ENCODE results near the gene TKFC.

Gene TKFC

DNA sequence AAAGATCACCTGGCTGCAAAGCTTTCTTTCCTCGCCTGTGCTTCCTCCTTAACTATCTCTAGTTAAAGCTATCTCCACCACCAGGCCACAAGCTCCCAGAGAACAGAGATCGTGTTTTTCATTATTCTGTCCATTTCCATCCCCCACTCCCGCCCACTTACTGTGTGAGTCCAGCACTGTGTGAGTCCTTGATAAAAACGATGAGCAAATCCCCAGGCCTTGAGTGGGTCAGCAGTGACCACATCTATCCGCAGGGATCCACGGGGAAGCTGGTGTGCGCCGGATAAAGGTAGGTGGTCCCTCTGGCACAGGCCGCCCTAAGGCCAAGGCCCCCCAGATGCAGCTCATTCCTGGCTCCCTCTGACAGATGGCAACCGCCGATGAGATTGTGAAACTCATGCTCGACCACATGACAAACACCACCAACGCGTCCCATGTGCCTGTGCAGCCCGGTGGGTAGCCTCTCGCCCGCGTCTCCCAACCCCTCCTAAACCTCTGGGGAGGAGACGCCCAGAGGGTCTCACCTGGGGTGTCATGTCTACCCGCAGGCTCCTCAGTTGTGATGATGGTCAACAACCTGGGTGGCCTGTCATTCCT, 9.3 kb downstream of the TKFC start:
- H3K4me1 Mint-ChIP-seq = no peaks in the 10 kb centered on the region
- H3K9me3 Mint-ChIP-seq = no peaks in the 10 kb centered on the region
- ATAC-seq (replicated peaks; ENCODE audit: extremely low read depth, poor library complexity, severe bottlenecking) (no peak), DNase-seq (ENCODE audit: low spot score in 2 of 2) (no peak)
- no peak overlapping the region for H3K27ac Mint-ChIP-seq (ENCODE audit: low read depth)
- H3K36me3 Mint-ChIP-seq (ENCODE audit: insufficient read depth) = peaks cover 5% of the 10 kb centered on the region
- H3K27me3 Mint-ChIP-seq = no peaks in the 10 kb centered on the region
- H3K4me3 Mint-ChIP-seq = no peak overlapping the region

GRCh38 chr11:61343792-61344745, 11.0 kb downstream of the TKFC start:
- Mint-ChIP-seq H3K36me3 (ENCODE audit: insufficient read depth) (peaks cover 9% of the 10 kb centered on the region), H3K27me3 (no peaks in the 10 kb centered on the region), H3K4me1 (no peaks in the 10 kb centered on the region), H3K4me3 (no peak overlapping the region), H3K27ac (ENCODE audit: low read depth) (no peak overlapping the region), H3K9me3 (no peaks in the 10 kb centered on the region)
- no peak for ATAC-seq (replicated peaks; ENCODE audit: extremely low read depth, poor library complexity, severe bottlenecking)
- DNase-seq (ENCODE audit: low spot score in 2 of 2) = no peak

DNA sequence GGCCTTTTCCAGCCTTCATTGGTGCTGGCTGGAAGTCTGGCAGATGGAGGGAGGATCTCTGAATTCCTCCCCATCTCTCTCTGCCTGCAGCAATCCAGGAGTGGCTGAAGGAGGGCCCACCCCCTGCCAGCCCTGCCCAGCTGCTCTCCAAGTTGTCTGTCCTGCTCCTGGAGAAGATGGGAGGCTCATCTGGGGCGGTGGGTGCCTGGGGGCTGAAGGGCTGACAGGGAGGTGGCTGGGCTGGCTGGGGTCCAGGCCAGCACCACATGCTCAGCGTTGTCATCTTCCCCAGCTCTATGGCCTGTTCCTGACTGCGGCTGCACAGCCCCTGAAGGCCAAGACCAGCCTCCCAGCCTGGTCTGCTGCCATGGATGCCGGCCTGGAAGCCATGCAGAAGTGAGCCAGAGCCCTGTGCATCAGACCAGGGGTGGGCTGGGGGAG, 12.2 kb downstream of the TKFC start:
- H3K27ac Mint-ChIP-seq (ENCODE audit: low read depth) = no peak overlapping the region
- DNase-seq (ENCODE audit: low spot score in 2 of 2) = no peak
- no peak overlapping the region for H3K4me3 Mint-ChIP-seq
- no peak for ATAC-seq (replicated peaks; ENCODE audit: extremely low read depth, poor library complexity, severe bottlenecking)
- H3K9me3 Mint-ChIP-seq = no peaks in the 10 kb centered on the region
- peaks cover 11% of the 10 kb centered on the region for H3K36me3 Mint-ChIP-seq (ENCODE audit: insufficient read depth)
- no peaks in the 10 kb centered on the region for H3K4me1 Mint-ChIP-seq
- H3K27me3 Mint-ChIP-seq = no peaks in the 10 kb centered on the region

DNA sequence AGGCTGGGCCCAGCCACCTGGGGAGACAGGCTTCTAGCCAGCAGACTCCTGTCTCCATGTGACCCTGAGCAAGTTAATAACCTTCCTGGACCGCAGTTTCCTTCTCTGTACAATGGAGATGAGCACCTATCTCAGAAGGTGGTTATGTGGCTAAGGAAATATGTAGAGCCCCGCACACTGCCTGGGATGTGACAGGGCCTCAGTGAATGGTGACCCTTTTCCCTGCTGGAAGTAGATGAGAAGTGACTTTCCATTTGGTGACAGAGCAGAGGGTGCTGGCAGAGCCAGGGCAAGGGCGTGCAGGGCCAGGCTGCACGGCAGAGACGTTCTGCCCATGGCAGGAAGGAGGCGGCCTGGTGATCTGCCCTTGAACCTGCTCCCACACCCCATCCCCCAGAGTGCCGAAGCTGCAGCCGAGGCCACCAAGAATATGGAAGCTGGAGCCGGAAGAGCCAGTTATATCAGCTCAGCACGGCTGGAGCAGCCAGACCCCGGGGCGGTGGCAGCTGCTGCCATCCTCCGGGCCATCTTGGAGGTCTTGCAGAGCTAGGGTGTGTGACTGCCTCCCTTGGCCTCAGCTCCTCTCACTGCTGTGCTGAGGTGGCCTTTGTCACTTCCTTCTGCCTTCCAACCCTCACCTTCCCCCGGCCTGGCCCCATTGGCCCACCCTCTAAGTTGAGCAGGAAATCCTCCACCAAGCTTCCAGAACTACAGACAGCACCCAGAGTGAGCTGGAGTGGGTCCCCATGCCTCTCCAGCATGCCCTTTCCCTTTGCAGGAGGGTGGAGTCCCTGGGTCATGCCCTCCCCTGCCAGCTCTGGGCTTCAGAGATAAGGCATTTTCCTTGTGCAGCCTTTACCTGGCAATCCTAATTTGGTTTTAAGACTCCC, 13.2 kb downstream of the TKFC start:
- Mint-ChIP-seq H3K27ac (ENCODE audit: low read depth) (peak overlapping the region; percentile 67), H3K36me3 (ENCODE audit: insufficient read depth) (peaks cover 17% of the 10 kb centered on the region), H3K4me1 (no peaks in the 10 kb centered on the region), H3K4me3 (no peak overlapping the region), H3K9me3 (no peaks in the 10 kb centered on the region), H3K27me3 (no peaks in the 10 kb centered on the region)
- ATAC-seq (replicated peaks; ENCODE audit: extremely low read depth, poor library complexity, severe bottlenecking) (no peak), DNase-seq (ENCODE audit: low spot score in 2 of 2) (no peak)

DNA sequence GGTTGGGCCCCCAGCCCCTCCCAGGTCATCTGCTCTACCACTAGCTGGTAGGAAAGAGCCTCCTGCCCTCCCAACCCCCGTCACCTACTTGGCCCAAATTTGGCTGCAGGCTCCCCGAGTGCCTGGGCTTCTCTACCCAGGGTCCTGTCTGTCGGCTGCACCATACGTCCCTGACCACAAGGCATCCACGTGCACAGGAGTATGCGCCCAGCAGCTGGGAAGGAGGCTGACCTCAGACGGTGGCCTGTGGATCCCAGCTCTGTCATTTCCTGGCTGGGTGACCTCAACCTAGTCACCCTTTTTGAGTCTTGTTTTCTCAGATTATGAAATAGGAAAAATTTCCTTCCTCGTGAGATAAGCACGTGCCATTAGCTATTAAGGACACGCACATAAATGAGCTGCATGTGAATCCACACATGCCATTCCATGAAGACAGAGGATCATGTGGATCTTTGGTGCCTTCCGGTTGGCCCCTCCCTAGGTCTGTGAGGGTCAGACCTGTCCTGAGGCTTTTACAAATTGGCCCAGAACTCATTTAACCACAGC, 15.0 kb downstream of the TKFC start:
- Mint-ChIP-seq H3K4me1 (no peaks in the 10 kb centered on the region), H3K27me3 (no peaks in the 10 kb centered on the region), H3K4me3 (no peak overlapping the region), H3K9me3 (no peaks in the 10 kb centered on the region), H3K36me3 (ENCODE audit: insufficient read depth) (peaks cover 19% of the 10 kb centered on the region), H3K27ac (ENCODE audit: low read depth) (no peak overlapping the region)
- DNase-seq (ENCODE audit: low spot score in 2 of 2) (no peak), ATAC-seq (replicated peaks; ENCODE audit: extremely low read depth, poor library complexity, severe bottlenecking) (no peak)

- DNase-seq (ENCODE audit: low spot score in 2 of 2) = no peak
- Mint-ChIP-seq H3K27me3 (no peaks in the 10 kb centered on the region), H3K4me1 (peaks cover 6% of the 10 kb centered on the region), H3K27ac (ENCODE audit: low read depth) (no peak overlapping the region), H3K4me3 (no peak overlapping the region), H3K36me3 (ENCODE audit: insufficient read depth) (peaks cover 25% of the 10 kb centered on the region), H3K9me3 (no peaks in the 10 kb centered on the region)
- no peak for ATAC-seq (replicated peaks; ENCODE audit: extremely low read depth, poor library complexity, severe bottlenecking)
Observed at GRCh38 chr11:61349189-61349751, 16.2 kb downstream of the TKFC start.

DNA sequence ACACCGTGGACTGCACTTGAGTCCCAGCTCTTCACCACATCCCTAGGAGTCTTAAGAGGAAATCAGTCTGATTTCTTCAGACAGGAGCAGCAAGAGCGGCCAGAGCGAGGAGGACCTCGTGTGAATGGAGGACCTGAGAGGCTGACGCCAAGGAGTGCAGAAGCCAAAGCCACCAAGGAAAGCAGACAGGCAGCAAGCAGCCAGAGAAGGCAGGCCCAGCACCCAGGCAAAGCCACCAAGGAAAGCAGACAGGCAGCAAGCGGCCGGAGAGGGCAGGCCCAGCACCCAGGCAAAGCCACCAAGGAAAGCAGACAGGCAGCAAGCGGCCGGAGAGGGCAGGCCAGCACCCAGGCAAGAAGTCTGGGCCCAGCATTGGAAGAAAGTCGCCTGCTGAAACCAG, 16.9 kb downstream of the TKFC start:
- Mint-ChIP-seq H3K36me3 (ENCODE audit: insufficient read depth) (peaks cover 23% of the 10 kb centered on the region), H3K27ac (ENCODE audit: low read depth) (no peak overlapping the region), H3K27me3 (no peaks in the 10 kb centered on the region), H3K4me1 (peaks cover 6% of the 10 kb centered on the region), H3K9me3 (no peaks in the 10 kb centered on the region), H3K4me3 (no peak overlapping the region)
- ATAC-seq (replicated peaks; ENCODE audit: extremely low read depth, poor library complexity, severe bottlenecking) = no peak
- no peak for DNase-seq (ENCODE audit: low spot score in 2 of 2)

DNA sequence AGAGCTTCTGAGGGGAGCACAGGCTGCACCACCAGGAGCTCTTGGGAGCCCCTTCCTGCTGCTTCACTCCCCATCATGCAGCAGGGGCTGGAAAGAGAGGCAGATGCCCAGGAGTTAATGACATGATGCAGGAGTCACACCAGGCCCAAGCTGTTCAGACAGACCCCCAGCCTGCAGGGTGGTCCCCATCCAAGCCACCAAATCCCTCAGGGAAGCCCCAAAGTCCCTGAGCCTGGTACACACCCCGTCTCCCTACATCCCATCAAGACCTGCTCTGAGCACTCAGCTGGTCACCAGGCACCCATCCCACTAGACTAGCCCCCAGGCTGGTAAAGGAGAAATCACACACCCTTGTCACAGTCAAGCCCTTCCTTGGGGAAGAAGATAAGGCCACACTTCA, 17.3 kb downstream of the TKFC start:
- peaks cover 6% of the 10 kb centered on the region for H3K4me1 Mint-ChIP-seq
- H3K4me3 Mint-ChIP-seq = no peak overlapping the region
- ATAC-seq (replicated peaks; ENCODE audit: extremely low read depth, poor library complexity, severe bottlenecking) (no peak), DNase-seq (ENCODE audit: low spot score in 2 of 2) (no peak)
- no peak overlapping the region for H3K27ac Mint-ChIP-seq (ENCODE audit: low read depth)
- H3K9me3 Mint-ChIP-seq = no peaks in the 10 kb centered on the region
- H3K36me3 Mint-ChIP-seq (ENCODE audit: insufficient read depth) = peaks cover 23% of the 10 kb centered on the region
- H3K27me3 Mint-ChIP-seq = no peaks in the 10 kb centered on the region

DNA sequence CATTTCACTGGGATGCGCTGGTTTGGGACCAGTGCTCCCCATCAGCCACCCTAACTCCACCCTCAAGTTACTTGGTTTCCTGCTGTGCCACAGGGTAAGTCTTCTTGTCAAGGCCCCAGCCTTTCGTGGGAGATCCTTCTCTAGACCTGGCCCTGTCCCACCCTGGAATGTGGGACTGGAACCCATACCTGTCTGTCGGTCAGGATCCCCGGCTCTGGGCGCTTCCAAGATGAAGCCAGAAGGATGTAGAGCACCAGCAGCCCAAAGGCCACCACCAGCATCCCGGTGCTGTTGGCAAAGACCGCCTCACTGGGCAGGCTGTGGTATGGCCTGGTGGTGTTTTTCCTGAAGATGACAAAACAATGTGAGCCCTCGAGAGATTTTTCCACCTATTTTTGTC, 17.8 kb downstream of the TKFC start:
- H3K36me3 Mint-ChIP-seq (ENCODE audit: insufficient read depth) = peaks cover 23% of the 10 kb centered on the region
- peaks cover 6% of the 10 kb centered on the region for H3K4me1 Mint-ChIP-seq
- ATAC-seq (replicated peaks; ENCODE audit: extremely low read depth, poor library complexity, severe bottlenecking) (no peak), DNase-seq (ENCODE audit: low spot score in 2 of 2) (no peak)
- H3K27ac Mint-ChIP-seq (ENCODE audit: low read depth) = no peak overlapping the region
- H3K4me3 Mint-ChIP-seq = no peak overlapping the region
- H3K9me3 Mint-ChIP-seq = no peaks in the 10 kb centered on the region
- no peaks in the 10 kb centered on the region for H3K27me3 Mint-ChIP-seq

GRCh38 chr11:61352038-61352437, 19.0 kb downstream of the TKFC start:
- Mint-ChIP-seq H3K4me1 (peaks cover 11% of the 10 kb centered on the region), H3K27ac (ENCODE audit: low read depth) (no peak overlapping the region), H3K9me3 (no peaks in the 10 kb centered on the region), H3K27me3 (no peaks in the 10 kb centered on the region), H3K4me3 (no peak overlapping the region), H3K36me3 (ENCODE audit: insufficient read depth) (peaks cover 26% of the 10 kb centered on the region)
- no peak for ATAC-seq (replicated peaks; ENCODE audit: extremely low read depth, poor library complexity, severe bottlenecking)
- DNase-seq (ENCODE audit: low spot score in 2 of 2) = no peak

- Mint-ChIP-seq H3K27me3 (no peaks in the 10 kb centered on the region), H3K36me3 (ENCODE audit: insufficient read depth) (peaks cover 21% of the 10 kb centered on the region), H3K9me3 (no peaks in the 10 kb centered on the region), H3K4me3 (no peak overlapping the region), H3K27ac (ENCODE audit: low read depth) (no peak overlapping the region), H3K4me1 (peaks cover 11% of the 10 kb centered on the region)
- no peak for DNase-seq (ENCODE audit: low spot score in 2 of 2)
- ATAC-seq (replicated peaks; ENCODE audit: extremely low read depth, poor library complexity, severe bottlenecking) = no peak
Observed at GRCh38 chr11:61353131-61354067, 20.4 kb downstream of the TKFC start.

All from central memory CD8-positive, alpha-beta T cell (primary cell).